Gastroesophageal sphincter (tissue), 3 donors: ENCODE results near the gene ADD1.

Experiments
- EP300 ChIP-seq: sonication (generic); formaldehyde crosslinking; IDR thresholded peaks from one replicate; pipeline ENCODE4 v1.6.1; 2017; ENCODE audit warnings: antibody characterized with exemption, mild to moderate bottlenecking
- POLR2A ChIP-seq, 2 donors: fragments of 450-650 bp; IDR thresholded peaks; one replicate each; pipeline ENCODE4 v1.6.1; 2017; ENCODE audit warnings: antibody characterized with exemption in 2 of 2, mild to moderate bottlenecking in 2 of 2, moderate library complexity in 1 of 2
- POLR2AphosphoS5 ChIP-seq: sonication (generic); formaldehyde crosslinking; IDR thresholded peaks from one replicate; pipeline ENCODE4 v1.6.1; 2017; ENCODE audit warnings: antibody characterized with exemption
- TF ChIP-seq, protein P1 (sequence below), 4 experiments: fragments of 200-600 bp in 2 of 4; fragments of 450-650 bp in 2 of 4; sonication (generic) in 1 of 4; IDR thresholded peaks; one replicate each; pipeline ENCODE4 v1.5.1; 2017 to 2019; ENCODE audit warnings: antibody characterized with exemption in 4 of 4, mild to moderate bottlenecking in 2 of 4, moderate library complexity in 2 of 4

- TF ChIP-seq, protein P1, sequence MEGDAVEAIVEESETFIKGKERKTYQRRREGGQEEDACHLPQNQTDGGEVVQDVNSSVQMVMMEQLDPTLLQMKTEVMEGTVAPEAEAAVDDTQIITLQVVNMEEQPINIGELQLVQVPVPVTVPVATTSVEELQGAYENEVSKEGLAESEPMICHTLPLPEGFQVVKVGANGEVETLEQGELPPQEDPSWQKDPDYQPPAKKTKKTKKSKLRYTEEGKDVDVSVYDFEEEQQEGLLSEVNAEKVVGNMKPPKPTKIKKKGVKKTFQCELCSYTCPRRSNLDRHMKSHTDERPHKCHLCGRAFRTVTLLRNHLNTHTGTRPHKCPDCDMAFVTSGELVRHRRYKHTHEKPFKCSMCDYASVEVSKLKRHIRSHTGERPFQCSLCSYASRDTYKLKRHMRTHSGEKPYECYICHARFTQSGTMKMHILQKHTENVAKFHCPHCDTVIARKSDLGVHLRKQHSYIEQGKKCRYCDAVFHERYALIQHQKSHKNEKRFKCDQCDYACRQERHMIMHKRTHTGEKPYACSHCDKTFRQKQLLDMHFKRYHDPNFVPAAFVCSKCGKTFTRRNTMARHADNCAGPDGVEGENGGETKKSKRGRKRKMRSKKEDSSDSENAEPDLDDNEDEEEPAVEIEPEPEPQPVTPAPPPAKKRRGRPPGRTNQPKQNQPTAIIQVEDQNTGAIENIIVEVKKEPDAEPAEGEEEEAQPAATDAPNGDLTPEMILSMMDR (IDR thresholded peaks at IDR 0.05): no peak
- TF ChIP-seq POLR2A (IDR thresholded peaks at IDR 0.05) (no peak), EP300 (no peak), POLR2AphosphoS5 (no peak)
Measured at GRCh38 chr4:2934077-2934812, 90.6 kb downstream of the ADD1 start.
